ENCODE measurements around the gene C1orf116.

C1orf116 gene

GRCh38 chr1:206985162-206985749 is 47.3 kb downstream of the C1orf116 start:
- no peak for DNase-seq

GRCh38 chr1:206982216-206982615 is 50.3 kb downstream of the C1orf116 start:
- peak; percentile 61 for DNase-seq

- no peak for DNase-seq
Observed at GRCh38 chr1:206979379-206980043, 53.0 kb downstream of the C1orf116 start.

- no peak for DNase-seq
Observed at GRCh38 chr1:206978259-206978658, 54.3 kb downstream of the C1orf116 start.

- no peak for DNase-seq
Observed at GRCh38 chr1:206975306-206975705, 57.2 kb downstream of the C1orf116 start.

- DNase-seq: no peak
Observed at GRCh38 chr1:206974140-206974539, 58.4 kb downstream of the C1orf116 start.

GRCh38 chr1:206972728-206973127 is 59.8 kb downstream of the C1orf116 start:
- no peak for DNase-seq

- DNase-seq: no peak
Observed at GRCh38 chr1:206971029-206971655, 61.4 kb downstream of the C1orf116 start.

GRCh38 chr1:206970446-206970845 is 62.1 kb downstream of the C1orf116 start, which contains the start of gene FCAMR:
Gene FCAMR, minus strand, starts transcription at chr1:206970460. Its CDS starts 335 bp downstream, at chr1:206970125.
- DNase-seq: no peak

GRCh38 chr1:206969090-206969489 is 63.5 kb downstream of the C1orf116 start:
- DNase-seq: no peak

Data from activated CD4-positive, alpha-beta T cell treated with anti-CD3 and anti-CD28 coated beads, Interleukin-2, amount 50 U/mL, for 1 hour (primary cell).